Spinal cord (tissue), 10 donors: ENCODE results near the gene SYNJ1. TPM values are rescaled to one million over a fixed set of nuclear protein-coding genes. Genes with fewer than 3 reads are reported as not detected.

ENCODE experiments used
- DNase-seq, 6 donors: peaks; one replicate each; pipeline versions ENCODE4 v3.0.0 to v3.0.0-alpha.2; 2013 to 2015; ENCODE audit warnings: low spot score in 6 of 6, low read depth in 4 of 6
- H3K27ac ChIP-seq: one replicate; pipeline ENCODE4 v1.5.1; 2013; ENCODE audit warnings: low read depth, low read length, control low read depth
- H3K27me3 ChIP-seq: one replicate; pipeline ENCODE4 v1.6.1; 2013; ENCODE audit warnings: low read length; ENCODE audit not compliant: control insufficient read depth, insufficient read depth
- H3K36me3 ChIP-seq: one replicate; pipeline ENCODE4 v1.6.1; 2013; ENCODE audit warnings: low read length; ENCODE audit not compliant: control insufficient read depth, insufficient read depth
- H3K4me1 ChIP-seq: one replicate; pipeline ENCODE4 v1.6.1; 2013; ENCODE audit warnings: low read length; ENCODE audit not compliant: control insufficient read depth, insufficient read depth
- H3K4me3 ChIP-seq: one replicate; pipeline ENCODE4 v1.5.1; 2013; ENCODE audit warnings: low read depth, low read length, control low read depth
- H3K9me3 ChIP-seq: one replicate; pipeline ENCODE4 v1.6.1; 2013; ENCODE audit warnings: low read length; ENCODE audit not compliant: control insufficient read depth, insufficient read depth
- WGBS: methylation state at CpG from one replicate; pipeline ENCODE4 v1.1.5; 2013; ENCODE audit warnings: missing lambda C conversion rate; ENCODE audit not compliant: insufficient coverage; 5-methylcytosine and 5-hydroxymethylcytosine counted together
- polyA plus RNA-seq, 2 donors: library from polyadenylated mRNA; unstranded; fragments of 120-200 nt; gene quantifications; one replicate each; pipeline ENCODE4 v1.2.1, GENCODE V29; 2013; ENCODE audit not compliant: insufficient read length in 2 of 2
- total RNA-seq, 2 donors: library from RNA; depleted of rRNA in 1 of 2; stranded (reverse); fragments of 120-200 nt in 1 of 2; fragments of >200 nt in 1 of 2; gene quantifications; one replicate each; pipeline versions ENCODE4 v1.2.3 to v1.2.4, GENCODE V29; 2013 to 2014
- donor health status: healthy.

Gene SYNJ1
- total and polyA plus RNA-seq, 4 donors: 16.7 to 44.9 (median 34.5) TPM

- no peaks in the 10 kb centered on the region for H3K9me3 ChIP-seq
- no peaks in the 10 kb centered on the region for H3K4me1 ChIP-seq
- H3K27me3 ChIP-seq: no peaks in the 10 kb centered on the region
- no peak for DNase-seq
- no CpG with 5 or more reads among the region's 8 CpGs for WGBS
- H3K36me3 ChIP-seq: peaks cover 13% of the 10 kb centered on the region
- H3K4me3 ChIP-seq: no peak overlapping the region
- H3K27ac ChIP-seq: no peak overlapping the region
Measured at GRCh38 chr21:32593690-32594089, 134.1 kb downstream of the SYNJ1 start.

GRCh38 chr21:32592929-32593502 is 134.8 kb downstream of the SYNJ1 start:
- peaks cover 8% of the 10 kb centered on the region for H3K36me3 ChIP-seq
- DNase-seq: no peak
- no peak overlapping the region for H3K27ac ChIP-seq
- H3K9me3 ChIP-seq: no peaks in the 10 kb centered on the region
- H3K4me3 ChIP-seq: no peak overlapping the region
- H3K27me3 ChIP-seq: no peaks in the 10 kb centered on the region
- 83% methylated on average over 8 of the region's 10 CpGs for WGBS
- no peaks in the 10 kb centered on the region for H3K4me1 ChIP-seq

- 73% methylated on average over 4 of the region's 4 CpGs for WGBS
- H3K27ac ChIP-seq: no peak overlapping the region
- H3K4me3 ChIP-seq: no peak overlapping the region
- H3K9me3 ChIP-seq: no peaks in the 10 kb centered on the region
- H3K36me3 ChIP-seq: peaks cover 14% of the 10 kb centered on the region
- H3K27me3 ChIP-seq: no peaks in the 10 kb centered on the region
- H3K4me1 ChIP-seq: no peaks in the 10 kb centered on the region
- DNase-seq: no peak
Measured at GRCh38 chr21:32590130-32590529, 137.7 kb downstream of the SYNJ1 start.

GRCh38 chr21:32587651-32588050 is 140.2 kb downstream of the SYNJ1 start:
- Histone ChIP-seq H3K36me3 (peaks cover 18% of the 10 kb centered on the region), H3K27ac (no peak overlapping the region), H3K27me3 (no peaks in the 10 kb centered on the region), H3K4me3 (no peak overlapping the region), H3K4me1 (no peaks in the 10 kb centered on the region), H3K9me3 (no peaks in the 10 kb centered on the region)
- no peak for DNase-seq
- no CpG with 5 or more reads among the region's 5 CpGs for WGBS

GRCh38 chr21:32587120-32587519 is 140.7 kb downstream of the SYNJ1 start:
- Histone ChIP-seq H3K4me3 (no peak overlapping the region), H3K36me3 (peaks cover 18% of the 10 kb centered on the region), H3K9me3 (no peaks in the 10 kb centered on the region), H3K27me3 (no peaks in the 10 kb centered on the region), H3K27ac (no peak overlapping the region), H3K4me1 (no peaks in the 10 kb centered on the region)
- no peak for DNase-seq
- whole genome bisulfite sequencing: 76% methylated on average over 9 of the region's 13 CpGs

GRCh38 chr21:32585970-32586369 is 141.8 kb downstream of the SYNJ1 start:
- no peak for DNase-seq
- Histone ChIP-seq H3K4me1 (no peaks in the 10 kb centered on the region), H3K4me3 (no peak overlapping the region), H3K36me3 (peaks cover 21% of the 10 kb centered on the region), H3K27me3 (no peaks in the 10 kb centered on the region), H3K27ac (no peak overlapping the region), H3K9me3 (no peaks in the 10 kb centered on the region)
- 80% methylated on average over 9 of the region's 9 CpGs for WGBS

- Histone ChIP-seq H3K4me3 (no peak within 1 kb of the TSS), H3K27ac (no peak within 1 kb of the TSS), H3K9me3 (no peaks in the 10 kb centered on the region), H3K36me3 (peaks cover 21% of the 10 kb centered on the region), H3K4me1 (no peaks in the 10 kb centered on the region), H3K27me3 (no peaks in the 10 kb centered on the region)
- WGBS: 79% methylated on average over 11 of the region's 17 CpGs
- DNase-seq: no peak
Measured at GRCh38 chr21:32585042-32585710, 142.6 kb downstream of the SYNJ1 start, which contains the start of gene TCP10L. TCP10L (minus strand) TSS chr21:32585523; CDS start chr21:32584304, 1,219 bp downstream.

GRCh38 chr21:32584472-32584871 is 143.3 kb downstream of the SYNJ1 start:
- Histone ChIP-seq H3K27me3 (no peaks in the 10 kb centered on the region), H3K36me3 (peaks cover 21% of the 10 kb centered on the region), H3K4me1 (no peaks in the 10 kb centered on the region), H3K27ac (no peak overlapping the region), H3K4me3 (no peak overlapping the region), H3K9me3 (no peaks in the 10 kb centered on the region)
- WGBS: 95% methylated on average over 4 of the region's 8 CpGs
- no peak for DNase-seq

- Histone ChIP-seq H3K27ac (no peak overlapping the region), H3K9me3 (no peaks in the 10 kb centered on the region), H3K4me3 (no peak overlapping the region), H3K36me3 (peaks cover 19% of the 10 kb centered on the region), H3K4me1 (no peaks in the 10 kb centered on the region), H3K27me3 (no peaks in the 10 kb centered on the region)
- DNase-seq: no peak
- WGBS: 96% methylated on average over 11 of the region's 13 CpGs
Measured at GRCh38 chr21:32581732-32582131, 146.1 kb downstream of the SYNJ1 start.

- Histone ChIP-seq H3K27ac (no peak overlapping the region), H3K4me1 (no peaks in the 10 kb centered on the region), H3K36me3 (peaks cover 14% of the 10 kb centered on the region), H3K9me3 (no peaks in the 10 kb centered on the region), H3K4me3 (no peak overlapping the region), H3K27me3 (no peaks in the 10 kb centered on the region)
- DNase-seq: no peak
- 97% methylated on average over 8 of the region's 13 CpGs for WGBS
Measured at GRCh38 chr21:32580949-32581348, 146.9 kb downstream of the SYNJ1 start.
